Measurements from ENCODE around the gene PTPRD.
"Not testable (repeated sequence)": the region's sequence is repeated elsewhere in the genome, so short reads cannot be mapped to it uniquely, and the experiment has no call there.

DNA sequence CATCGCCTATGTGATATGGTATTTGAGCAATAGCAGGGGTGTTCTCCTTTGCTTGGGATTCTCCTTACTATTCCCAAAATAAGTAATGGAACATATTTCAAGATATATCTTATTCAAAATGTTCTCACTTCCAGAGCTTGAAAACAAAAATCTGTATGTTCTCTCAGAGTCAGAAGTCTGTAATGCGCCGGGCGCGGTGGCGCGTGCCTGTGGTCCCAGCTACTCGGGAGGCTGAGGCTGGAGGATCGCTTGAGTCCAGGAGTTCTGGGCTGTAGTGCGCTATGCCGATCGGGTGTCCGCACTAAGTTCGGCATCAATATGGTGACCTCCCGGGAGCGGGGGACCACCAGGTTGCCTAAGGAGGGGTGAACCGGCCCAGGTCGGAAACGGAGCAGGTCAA is 1170.9 kb downstream of the PTPRD start:
- TF ChIP-seq, protein P1, sequence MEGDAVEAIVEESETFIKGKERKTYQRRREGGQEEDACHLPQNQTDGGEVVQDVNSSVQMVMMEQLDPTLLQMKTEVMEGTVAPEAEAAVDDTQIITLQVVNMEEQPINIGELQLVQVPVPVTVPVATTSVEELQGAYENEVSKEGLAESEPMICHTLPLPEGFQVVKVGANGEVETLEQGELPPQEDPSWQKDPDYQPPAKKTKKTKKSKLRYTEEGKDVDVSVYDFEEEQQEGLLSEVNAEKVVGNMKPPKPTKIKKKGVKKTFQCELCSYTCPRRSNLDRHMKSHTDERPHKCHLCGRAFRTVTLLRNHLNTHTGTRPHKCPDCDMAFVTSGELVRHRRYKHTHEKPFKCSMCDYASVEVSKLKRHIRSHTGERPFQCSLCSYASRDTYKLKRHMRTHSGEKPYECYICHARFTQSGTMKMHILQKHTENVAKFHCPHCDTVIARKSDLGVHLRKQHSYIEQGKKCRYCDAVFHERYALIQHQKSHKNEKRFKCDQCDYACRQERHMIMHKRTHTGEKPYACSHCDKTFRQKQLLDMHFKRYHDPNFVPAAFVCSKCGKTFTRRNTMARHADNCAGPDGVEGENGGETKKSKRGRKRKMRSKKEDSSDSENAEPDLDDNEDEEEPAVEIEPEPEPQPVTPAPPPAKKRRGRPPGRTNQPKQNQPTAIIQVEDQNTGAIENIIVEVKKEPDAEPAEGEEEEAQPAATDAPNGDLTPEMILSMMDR (IDR thresholded peaks at IDR 0.05; ENCODE audit: insufficient read depth, low read length, poor library complexity, severe bottlenecking), result not testable (repeated sequence)
- not testable (repeated sequence) for TF ChIP-seq EZH2phosphoT487 (conservative IDR thresholded peaks at IDR 0.05; ENCODE audit: low read length)
